Natural killer cell (primary cell): Measurements from ENCODE around the gene RPRD1B. TPM values are rescaled to one million over a fixed set of nuclear protein-coding genes. Genes with fewer than 3 reads are reported as not detected.

Experiments
- ATAC-seq, 3 donors: fragments of 150-1000 bp in 2 of 3; fragments of 200-7000 bp in 1 of 3; cut with Tn5 transposase; 1 replicate in 1 of 3; 2 replicates in 2 of 3; pipeline ENCODE4 v1.10.0; 2021; ENCODE audit warnings: mild to moderate bottlenecking in 2 of 3, moderate library complexity in 2 of 3
- DNase-seq, 2 donors: peaks; one replicate each; pipeline versions ENCODE4 v3.0.0 to v3.0.0-alpha.2; 2013 to 2021; ENCODE audit warnings: mixed read lengths in 1 of 2
- H3K27ac ChIP-seq: one replicate; pipeline ENCODE4 v1.5.1; 2013; ENCODE audit warnings: mild to moderate bottlenecking, low read length
- H3K27me3 ChIP-seq: one replicate; pipeline ENCODE4 v1.6.1; 2013; ENCODE audit warnings: low read length; ENCODE audit not compliant: control insufficient read depth, insufficient read depth
- H3K36me3 ChIP-seq: one replicate; pipeline ENCODE4 v1.6.1; 2013; ENCODE audit warnings: low read length; ENCODE audit not compliant: control insufficient read depth, insufficient read depth
- H3K4me1 ChIP-seq: one replicate; pipeline ENCODE4 v1.6.1; 2013; ENCODE audit warnings: low read length; ENCODE audit not compliant: control insufficient read depth, insufficient read depth
- H3K4me3 ChIP-seq: one replicate; pipeline ENCODE4 v1.5.1; 2013; ENCODE audit warnings: low read length
- H3K9me3 ChIP-seq: one replicate; pipeline ENCODE4 v1.6.1; 2013; ENCODE audit warnings: low read length; ENCODE audit not compliant: control insufficient read depth, insufficient read depth
- H3K27ac Mint-ChIP-seq, 2 donors: one replicate each; pipeline ENCODE4 v1.8.0; 2022; ENCODE audit warnings: mild to moderate bottlenecking in 2 of 2, mixed read lengths in 2 of 2, moderate library complexity in 1 of 2
- H3K27me3 Mint-ChIP-seq, 2 donors: one replicate each; pipeline ENCODE4 v1.8.0; 2022; ENCODE audit warnings: low read depth in 2 of 2, mixed read lengths in 2 of 2
- H3K36me3 Mint-ChIP-seq: one replicate; pipeline ENCODE4 v1.8.0; 2022; ENCODE audit warnings: mixed read lengths
- H3K4me1 Mint-ChIP-seq, 2 donors: one replicate each; pipeline ENCODE4 v1.8.0; 2022; ENCODE audit warnings: mixed read lengths in 2 of 2
- H3K4me3 Mint-ChIP-seq: one replicate; pipeline ENCODE4 v1.8.0; 2022; ENCODE audit warnings: mild to moderate bottlenecking, moderate library complexity, mixed read lengths
- H3K9me3 Mint-ChIP-seq, 2 donors: one replicate each; pipeline ENCODE4 v1.8.0; 2022; ENCODE audit warnings: mixed read lengths in 2 of 2
- CTCF ChIP-seq: fragments of 200-600 bp; IDR thresholded peaks from one replicate; pipeline ENCODE4 v1.8.0; 2022; ENCODE audit warnings: antibody characterized with exemption
- WGBS: methylation state at CpG from one replicate; pipeline ENCODE4 v1.1.7; 2013; ENCODE audit warnings: missing lambda C conversion rate; ENCODE audit not compliant: insufficient coverage; 5-methylcytosine and 5-hydroxymethylcytosine counted together
- intact Hi-C: fragments of 100-400 bp; cut with micrococcal nuclease; formaldehyde crosslinking; loops from one replicate; pipeline ENCODE4 v1.14.2; 2022
- total RNA-seq, 4 donors: library from RNA; stranded (reverse); fragments of 120-200 nt in 1 of 4; gene quantifications; one replicate each; pipeline versions ENCODE4 v1.2.3 to v1.2.4, GENCODE V29; 2013 to 2022

Gene RPRD1B
- total RNA-seq, 3 donors from 2014 or later (not counting 1 experiment from before 2014, with no cell fraction given), result 75.8 to 87.3 (median 77.6) TPM

- Histone ChIP-seq H3K9me3 (no peaks in the 10 kb centered on the region), H3K36me3 (no peaks in the 10 kb centered on the region), H3K27ac (no peak overlapping the region), H3K4me3 (no peak overlapping the region), H3K4me1 (no peaks in the 10 kb centered on the region), H3K27me3 (no peaks in the 10 kb centered on the region)
- 96% methylated on average over 4 of the region's 4 CpGs for WGBS
- intact Hi-C loops, result no loop called here
- no peaks in the 10 kb centered on the region for H3K9me3 Mint-ChIP-seq
- H3K4me1 Mint-ChIP-seq, result no peaks in the 10 kb centered on the region
- DNase-seq (no peak), ATAC-seq (peak in 1 of 3 donors; percentile 53)
- no peak for TF ChIP-seq CTCF
- no peaks in the 10 kb centered on the region for H3K36me3 Mint-ChIP-seq
- H3K4me3 Mint-ChIP-seq, result no peak overlapping the region
- no peaks in the 10 kb centered on the region for H3K27me3 Mint-ChIP-seq
- no peak overlapping the region for H3K27ac Mint-ChIP-seq
Observed at GRCh38 chr20:38108438-38108985, 75.0 kb downstream of the RPRD1B start.

- H3K36me3 ChIP-seq, result no peaks in the 10 kb centered on the region
- no peak overlapping the region for H3K27ac Mint-ChIP-seq
- no peak for TF ChIP-seq CTCF
- intact Hi-C loops, result no loop called here
- no peaks in the 10 kb centered on the region for H3K27me3 ChIP-seq
- no peaks in the 10 kb centered on the region for H3K36me3 Mint-ChIP-seq
- H3K27me3 Mint-ChIP-seq, result no peaks in the 10 kb centered on the region
- no peaks in the 10 kb centered on the region for H3K9me3 Mint-ChIP-seq
- H3K4me3 Mint-ChIP-seq, result no peak overlapping the region
- no peaks in the 10 kb centered on the region for H3K9me3 ChIP-seq
- no peak for DNase-seq
- no peaks in the 10 kb centered on the region for H3K4me1 ChIP-seq
- H3K27ac ChIP-seq, result no peak overlapping the region
- H3K4me1 Mint-ChIP-seq, result no peaks in the 10 kb centered on the region
- no peak overlapping the region for H3K4me3 ChIP-seq
- WGBS, result 96% methylated on average over 3 of the region's 3 CpGs
- ATAC-seq, result no peak
Observed at GRCh38 chr20:38108986-38109541, 75.5 kb downstream of the RPRD1B start.

- H3K36me3 ChIP-seq, result no peaks in the 10 kb centered on the region
- no peaks in the 10 kb centered on the region for H3K4me1 ChIP-seq
- ATAC-seq (no peak), DNase-seq (no peak)
- no peaks in the 10 kb centered on the region for H3K9me3 ChIP-seq
- no peak for TF ChIP-seq CTCF
- Mint-ChIP-seq H3K9me3 (no peaks in the 10 kb centered on the region), H3K27me3 (no peaks in the 10 kb centered on the region), H3K4me1 (no peaks in the 10 kb centered on the region), H3K27ac (no peak overlapping the region), H3K36me3 (no peaks in the 10 kb centered on the region), H3K4me3 (no peak overlapping the region)
- no peak overlapping the region for H3K4me3 ChIP-seq
- H3K27me3 ChIP-seq, result no peaks in the 10 kb centered on the region
- 87% methylated on average over 7 of the region's 8 CpGs for WGBS
- intact Hi-C loops, result no loop called here
- H3K27ac ChIP-seq, result no peak overlapping the region
Observed at GRCh38 chr20:38109591-38110524, 76.3 kb downstream of the RPRD1B start.
